IMR-90 (cell line): ENCODE measurements around the gene ARVCF.

Experiments used
- BHLHE40 ChIP-seq: fragments of 150-350 bp; IDR thresholded peaks from 2 replicates; pipeline ENCODE4 v1.6.1; 2016; ENCODE audit warnings: mild to moderate bottlenecking, low read depth, low read length
- CEBPB ChIP-seq: IDR thresholded peaks from 2 replicates; pipeline ENCODE4 v1.6.1; 2012; ENCODE audit warnings: low read depth, low read length, improper control_type of control experiment
- CHD1 ChIP-seq: IDR thresholded peaks from 2 replicates; pipeline ENCODE4 v1.6.1; 2012; ENCODE audit warnings: low read depth, low read length, improper control_type of control experiment
- CTCF ChIP-seq: conservative IDR thresholded peaks from 2 replicates; pipeline ENCODE4 v1.5.1; 2012; ENCODE audit warnings: mild to moderate bottlenecking, low read depth, low read length, improper control_type of control experiment
- ELK1 ChIP-seq: fragments of 150-350 bp; IDR thresholded peaks from 2 replicates; pipeline ENCODE4 v1.6.1; 2016; ENCODE audit warnings: low read depth, mild to moderate bottlenecking, low read length, moderate library complexity, borderline replicate concordance
- MAFK ChIP-seq: IDR thresholded peaks from 2 replicates; pipeline ENCODE4 v1.6.1; 2012; ENCODE audit warnings: low read depth, low read length, improper control_type of control experiment
- MXI1 ChIP-seq: IDR thresholded peaks from 2 replicates; pipeline ENCODE4 v1.6.1; 2012; ENCODE audit warnings: low read depth, mild to moderate bottlenecking, low read length, moderate library complexity, borderline replicate concordance
- NFE2L2 ChIP-seq: fragments of 150-350 bp; IDR thresholded peaks from 2 replicates; pipeline ENCODE4 v1.6.1; 2016; ENCODE audit warnings: low read depth, mild to moderate bottlenecking, low read length
- POLR2A ChIP-seq: IDR thresholded peaks from 2 replicates; pipeline ENCODE4 v1.6.1; 2012; ENCODE audit warnings: mild to moderate bottlenecking, low read depth, low read length
- RAD21 ChIP-seq: IDR thresholded peaks from 2 replicates; pipeline ENCODE4 v1.6.1; 2012; ENCODE audit warnings: low read length, improper control_type of control experiment
- RCOR1 ChIP-seq: IDR thresholded peaks from 2 replicates; pipeline ENCODE4 v1.6.1; 2012; ENCODE audit warnings: mild to moderate bottlenecking, low read length, improper control_type of control experiment; ENCODE audit not compliant: insufficient replicate concordance
- RFX5 ChIP-seq: IDR thresholded peaks from 2 replicates; pipeline ENCODE4 v1.8.0; 2012; ENCODE audit warnings: low read depth, mild to moderate bottlenecking, low read length, moderate library complexity
- SMC3 ChIP-seq: fragments of 150-350 bp; IDR thresholded peaks from 2 replicates; pipeline ENCODE4 v1.6.1; 2016; ENCODE audit warnings: low read depth, mild to moderate bottlenecking, antibody characterized with exemption, low read length, moderate library complexity

DNA sequence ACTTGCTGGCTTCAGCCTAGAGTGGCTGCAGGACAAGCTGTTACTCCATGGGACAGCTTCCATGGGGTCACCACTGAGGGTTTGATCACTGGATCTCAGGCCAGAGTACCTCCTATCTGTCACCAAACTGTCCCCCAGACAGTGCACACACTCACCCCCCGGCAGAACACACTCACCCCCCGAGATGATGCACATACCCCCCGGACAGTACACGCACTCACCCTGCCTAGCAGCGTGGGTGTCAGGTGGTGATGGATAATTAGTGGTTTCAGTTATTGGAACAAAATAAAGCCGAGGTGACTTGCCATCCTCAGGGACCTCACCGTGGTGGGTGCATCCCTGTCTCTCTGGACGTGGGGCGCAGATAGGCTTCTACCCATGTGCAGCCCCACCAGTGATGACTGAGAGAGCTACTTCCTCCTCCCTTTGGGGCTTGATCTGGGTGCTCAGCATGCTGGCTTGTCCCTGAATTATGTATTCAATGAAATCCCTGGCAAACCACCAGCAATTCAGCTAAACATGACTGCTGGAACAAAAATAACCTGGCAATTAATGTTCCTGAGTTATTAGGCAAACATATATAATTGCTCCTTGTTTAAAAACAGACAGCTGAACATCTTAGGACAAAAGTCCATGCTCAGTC lies 23.2 kb upstream of the ARVCF start:
- TF ChIP-seq CTCF (no peak), RFX5 (no peak), CHD1 (no peak), POLR2A (no peak), RAD21 (no peak), BHLHE40 (no peak), MXI1 (no peak), SMC3 (no peak), CEBPB (no peak), MAFK (no peak), NFE2L2 (no peak), ELK1 (no peak), RCOR1 (no peak)
